GM21825 (cell line): ENCODE measurements around the gene PI3.

Experiments used
- ATAC-seq: cut with Tn5 transposase; IDR thresholded peaks from one replicate; pipeline ENCODE4 v1.9.1; 2021; ENCODE audit warnings: mild to moderate bottlenecking, moderate library complexity; ENCODE audit not compliant: unreplicated experiment

PI3 gene

DNA sequence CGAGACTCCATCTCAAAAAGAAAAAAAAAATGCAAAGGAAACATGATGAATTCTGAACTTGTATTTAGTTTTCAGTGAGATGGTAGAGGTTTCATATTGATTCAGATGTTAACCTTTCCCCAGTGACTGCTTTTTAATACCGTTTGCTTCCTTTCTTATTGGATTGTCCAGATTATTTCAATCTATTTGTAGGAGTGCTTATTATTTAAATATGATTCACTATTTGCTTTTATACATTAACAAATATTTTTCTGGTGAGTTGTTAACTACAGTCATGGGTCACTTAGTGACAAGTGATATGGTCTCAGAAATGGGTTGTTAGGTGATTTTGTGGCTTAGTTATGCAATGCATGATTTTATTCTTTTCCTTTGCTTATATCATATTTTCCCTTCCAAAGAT is 8.4 kb downstream of the PI3 start:
- ATAC-seq, result no peak

DNA sequence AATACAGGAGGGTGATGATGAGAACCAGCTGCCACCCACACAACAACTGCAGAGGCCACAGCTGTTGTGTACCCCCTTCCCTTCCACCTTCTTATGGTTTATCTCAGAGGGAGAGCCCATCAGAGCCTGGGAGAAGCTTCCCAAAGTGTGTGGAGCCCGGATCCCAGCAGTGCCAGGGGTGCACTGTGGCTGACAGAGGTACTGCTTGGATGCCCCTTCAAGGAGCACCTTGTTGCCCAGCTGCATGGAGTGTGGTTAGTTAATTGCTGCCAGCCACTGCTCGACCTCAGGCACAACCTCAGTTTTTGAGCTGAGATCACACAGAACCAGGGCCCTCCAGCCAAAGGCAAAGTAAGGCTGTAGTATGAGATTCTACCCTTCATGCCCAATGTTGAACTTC is 13.0 kb downstream of the PI3 start:
- no peak for ATAC-seq

DNA sequence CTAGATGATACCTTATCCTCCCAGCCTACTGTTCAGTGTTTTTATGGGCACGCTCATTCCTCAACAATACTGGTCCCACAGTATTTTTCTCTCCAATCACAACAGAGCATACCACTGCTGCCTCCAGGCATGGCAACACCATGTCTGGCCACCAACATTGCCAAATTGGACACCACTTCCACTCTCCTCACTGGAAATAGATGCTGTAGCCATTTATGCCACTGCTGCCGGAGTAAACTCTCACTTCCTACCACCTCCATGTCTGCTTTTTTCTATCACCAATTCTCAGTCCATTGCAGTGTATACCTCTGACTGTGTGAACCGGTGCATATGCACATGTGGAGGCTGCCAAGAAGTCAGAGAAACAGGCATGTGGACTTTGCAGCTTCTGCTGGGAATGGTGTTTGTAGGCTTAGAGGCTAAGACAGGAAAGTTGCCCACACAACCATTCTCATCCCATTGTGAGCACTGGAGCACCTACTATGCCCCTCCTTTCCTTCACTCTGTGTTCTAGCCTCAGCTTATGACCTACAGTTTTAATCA is 14.4 kb downstream of the PI3 start:
- ATAC-seq, result no peak

DNA sequence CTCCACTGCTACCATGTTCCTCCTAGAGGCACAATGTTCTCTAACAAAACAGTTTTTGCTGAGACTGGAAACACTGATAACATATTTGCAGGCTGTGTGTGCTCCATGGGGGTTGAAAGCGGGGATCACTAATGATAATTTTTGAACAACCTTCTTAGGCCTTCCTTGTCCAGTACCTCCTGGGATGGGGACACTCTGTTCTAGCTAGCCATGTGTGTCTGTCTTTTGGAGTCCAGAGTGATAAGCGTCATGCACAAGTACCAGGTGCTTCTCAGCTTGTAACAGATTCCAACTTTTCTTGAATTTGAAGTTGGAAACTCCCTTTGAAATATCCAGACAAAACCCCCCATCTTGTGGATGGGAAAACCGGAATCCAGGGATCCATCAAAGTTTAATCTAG is 15.2 kb downstream of the PI3 start:
- no peak for ATAC-seq

DNA sequence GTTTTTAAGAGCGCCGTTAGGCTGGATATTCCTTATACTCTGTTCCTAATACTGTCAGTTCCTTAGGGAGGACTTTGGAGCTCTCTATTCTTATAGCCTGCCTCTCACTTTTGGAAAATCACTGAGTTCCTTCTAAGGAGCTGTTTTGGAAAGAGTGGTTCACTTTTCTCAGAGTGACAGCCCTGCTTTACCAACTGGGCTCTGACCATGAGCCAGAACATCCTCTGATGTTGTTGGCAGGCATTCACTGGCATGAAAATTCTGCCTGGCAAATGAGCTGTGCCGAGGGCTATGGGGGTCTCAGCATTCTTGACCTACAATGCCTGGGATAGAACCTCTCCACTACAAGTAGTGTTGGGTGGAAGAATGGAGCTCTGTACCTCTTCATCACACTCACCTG is 17.2 kb downstream of the PI3 start:
- ATAC-seq, result no peak

DNA sequence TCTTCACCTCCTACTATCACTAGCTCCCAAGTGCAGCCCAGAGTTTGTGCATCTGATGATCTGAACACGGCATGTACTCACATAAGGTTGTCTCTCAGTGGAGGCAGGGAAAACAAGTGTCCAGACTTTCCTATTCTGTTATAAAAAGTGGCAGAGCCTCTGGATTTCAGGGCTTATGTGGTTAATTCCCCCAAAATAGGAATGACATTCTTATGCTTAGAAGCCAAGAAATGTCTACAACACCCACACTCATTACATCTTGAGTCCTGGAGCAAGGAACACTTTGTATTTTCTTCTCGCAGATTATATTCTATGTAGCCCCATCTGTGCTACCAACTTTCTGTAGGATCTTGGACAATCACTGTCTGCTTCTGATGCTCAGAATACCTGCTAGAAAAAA is 18.6 kb downstream of the PI3 start:
- ATAC-seq, result no peak

DNA sequence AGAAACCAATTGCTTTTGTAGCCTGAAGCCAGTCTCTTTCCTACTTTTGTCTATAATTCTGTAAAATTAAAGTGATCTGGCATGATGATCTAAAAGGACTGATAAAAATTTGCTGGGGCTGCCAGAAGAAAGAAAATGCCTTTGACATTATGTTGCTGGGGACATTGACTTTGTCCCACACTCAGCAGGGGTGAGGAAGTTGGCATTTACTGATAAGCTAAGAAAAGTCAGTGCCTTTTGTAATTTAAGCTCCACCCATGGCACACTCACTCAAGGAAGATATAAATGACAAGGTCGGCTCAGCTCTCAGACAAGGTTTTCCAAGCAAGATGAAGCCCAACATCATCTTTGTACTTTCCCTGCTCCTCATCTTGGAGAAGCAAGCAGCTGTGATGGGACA is 32.0 kb downstream of the PI3 start, which contains the start of gene SEMG1:
TSS of gene SEMG1 (plus strand) at position 309 of the 400 bp plus-strand sequence. CDS start at position 330, 21 bp downstream.
- ATAC-seq, result no peak

DNA sequence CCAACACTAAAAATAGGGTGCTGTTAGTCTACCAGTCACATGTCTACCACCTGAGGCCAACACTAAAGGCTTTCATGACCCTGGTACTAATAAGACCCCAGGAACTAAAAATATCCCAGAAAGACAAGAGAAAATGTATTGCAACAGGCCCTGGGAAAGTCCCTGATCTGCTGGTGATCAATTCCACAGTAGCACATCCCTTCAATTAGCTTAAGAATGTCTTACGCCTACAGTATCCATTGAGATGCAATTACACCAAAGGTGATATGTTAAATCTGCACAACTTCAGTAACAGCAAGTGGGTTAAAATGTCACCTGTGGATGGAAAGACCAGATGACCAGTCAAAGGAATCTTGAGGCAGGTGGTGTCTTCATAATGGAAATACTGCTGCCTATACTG is 35.2 kb downstream of the PI3 start:
- ATAC-seq, result no peak

DNA sequence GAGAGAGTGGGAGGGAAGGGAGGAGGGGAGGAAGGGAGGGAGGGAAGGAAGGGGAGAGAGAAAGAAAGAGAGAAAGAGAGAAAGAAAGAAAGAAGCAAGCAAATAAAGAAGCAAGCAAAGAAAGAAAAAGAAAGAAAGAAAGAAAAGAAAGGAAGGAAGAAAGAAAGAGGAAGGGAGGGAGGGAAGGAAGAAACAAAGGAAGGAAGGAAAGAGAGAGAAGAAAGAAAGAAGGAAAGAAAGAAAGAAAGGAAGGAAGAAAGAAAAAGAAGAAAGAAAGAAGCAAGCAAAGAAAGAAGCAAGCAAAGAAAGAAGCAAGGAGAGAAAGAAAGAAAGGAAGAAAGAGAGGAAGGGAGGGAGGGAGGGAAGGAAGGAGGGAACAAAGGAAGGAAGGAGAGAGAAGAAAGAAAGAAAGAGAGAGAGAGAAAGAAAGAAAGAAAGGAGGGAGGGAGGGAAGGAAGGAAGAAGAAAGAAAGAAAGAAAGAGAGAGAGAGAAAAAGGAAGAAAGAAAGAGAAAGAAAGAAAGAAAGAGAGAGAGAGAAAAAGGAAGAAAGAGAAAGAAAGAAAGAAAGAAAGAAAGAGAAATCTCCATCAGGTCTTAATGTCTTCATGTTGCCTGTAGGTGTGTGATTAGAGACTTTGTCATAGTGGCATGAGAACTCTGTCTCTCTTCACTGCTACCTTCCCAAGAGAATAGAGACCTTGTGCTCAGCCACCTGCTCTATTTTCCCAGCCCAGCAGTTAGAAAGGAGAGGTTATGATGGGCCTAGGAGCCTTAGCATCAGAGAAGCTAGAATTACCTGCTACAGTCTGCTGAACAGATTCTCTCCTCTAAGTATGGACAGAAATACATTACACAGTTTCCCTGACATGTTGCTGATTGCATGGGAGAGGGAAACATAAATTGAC is 37.1 kb downstream of the PI3 start:
- ATAC-seq, result no peak

DNA sequence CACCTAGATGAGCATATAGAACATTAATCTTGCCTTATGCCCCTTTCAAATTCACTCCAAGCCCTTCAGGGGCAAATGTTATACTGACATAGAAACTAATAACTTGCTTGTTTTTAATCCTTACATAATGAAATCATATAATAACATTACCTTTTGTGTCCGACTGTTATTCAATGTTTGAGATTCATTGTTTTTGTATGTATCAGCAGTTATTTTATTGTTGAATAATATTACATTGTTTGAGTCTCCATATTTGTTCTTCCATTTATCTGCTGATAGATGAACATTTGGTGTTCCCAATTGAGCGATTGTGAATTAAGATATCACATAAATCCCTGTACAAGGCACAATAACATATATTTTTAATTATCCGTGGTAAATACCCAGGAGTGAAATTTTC is 38.1 kb downstream of the PI3 start:
- no peak for ATAC-seq

DNA sequence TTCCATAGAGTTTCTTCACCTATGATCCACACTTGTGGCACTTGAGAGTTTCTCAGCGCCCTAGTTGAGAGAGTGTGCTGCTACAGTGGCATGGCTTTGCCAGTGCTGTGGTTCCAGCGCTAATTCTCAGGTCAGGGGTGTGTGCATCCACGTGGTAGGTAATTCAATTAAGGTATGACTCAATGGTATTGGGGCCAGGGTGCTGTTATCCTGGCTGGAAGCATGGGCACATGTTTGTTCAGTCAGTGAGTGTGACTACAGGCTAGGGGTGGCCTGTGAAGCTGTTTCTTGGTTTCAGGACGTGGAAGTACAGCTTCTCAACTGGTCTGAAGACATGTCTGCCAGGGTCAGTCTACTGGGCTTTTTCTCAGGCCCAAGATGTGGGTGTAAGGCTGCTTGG is 43.4 kb downstream of the PI3 start:
- ATAC-seq, result no peak

DNA sequence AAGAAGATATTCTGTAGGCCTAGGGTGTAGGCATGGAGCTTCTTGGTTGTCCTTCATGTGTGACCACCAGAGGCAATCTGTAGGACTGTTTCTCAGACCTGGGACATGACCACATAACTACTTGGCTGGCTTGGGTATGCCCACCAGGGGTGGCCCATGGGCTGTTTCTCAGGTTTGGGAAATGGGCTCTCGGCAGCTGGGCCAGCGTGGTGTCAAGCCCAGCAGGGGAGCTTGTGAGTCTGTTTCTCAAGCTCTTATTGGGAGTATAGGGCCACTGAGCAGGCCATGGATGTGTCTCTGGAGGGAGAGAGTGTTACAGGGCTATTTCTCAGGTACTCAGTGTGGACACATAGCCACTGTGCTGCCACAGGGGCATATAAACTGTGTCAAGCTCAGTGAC is 43.9 kb downstream of the PI3 start:
- ATAC-seq, result no peak

DNA sequence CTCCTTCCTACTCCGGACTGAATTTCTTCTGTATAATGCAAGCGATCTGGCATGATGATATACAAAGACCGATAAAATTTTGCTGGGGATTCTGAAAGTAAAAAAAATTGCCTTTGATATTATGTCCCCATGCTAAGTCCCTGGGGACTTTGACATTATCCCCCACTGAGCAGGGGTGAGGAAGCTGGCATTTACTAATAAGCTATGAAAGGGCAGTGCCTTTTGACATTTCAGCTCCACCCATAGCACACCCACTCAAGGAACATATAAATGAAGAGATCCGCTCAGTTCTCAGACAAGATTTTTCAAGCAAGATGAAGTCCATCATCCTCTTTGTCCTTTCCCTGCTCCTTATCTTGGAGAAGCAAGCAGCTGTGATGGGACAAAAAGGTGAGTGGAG is 46.4 kb downstream of the PI3 start, which contains the start of gene SEMG2:
TSS of gene SEMG2 (plus strand) at position 298 of the 400 bp plus-strand sequence. CDS start at position 315, 17 bp downstream.
- ATAC-seq, result no peak

DNA sequence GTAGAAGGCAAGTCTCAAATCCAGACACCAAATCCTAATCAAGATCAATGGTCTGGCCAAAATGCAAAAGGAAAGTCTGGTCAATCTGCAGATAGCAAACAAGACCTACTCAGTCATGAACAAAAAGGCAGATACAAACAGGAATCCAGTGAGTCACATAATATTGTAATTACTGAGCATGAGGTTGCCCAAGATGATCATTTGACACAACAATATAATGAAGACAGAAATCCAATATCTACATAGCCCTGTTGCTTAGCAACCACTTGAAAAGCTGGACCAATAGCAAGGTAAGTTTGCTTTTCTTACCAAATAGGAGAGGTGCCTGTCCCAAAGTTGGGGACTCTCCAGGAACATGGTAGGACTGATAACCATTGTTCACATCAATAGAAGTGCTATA is 48.4 kb downstream of the PI3 start:
- ATAC-seq, result no peak
